Osteocyte (in vitro differentiated cells): Measurements from ENCODE around the gene GPATCH4. TPM values are rescaled to one million over a fixed set of nuclear protein-coding genes. Genes with fewer than 3 reads are reported as not detected.

Source experiments
- DNase-seq: peaks from one replicate; pipeline ENCODE4 v3.0.0; 2021; ENCODE audit warnings: mixed read lengths; ENCODE audit not compliant: unreplicated experiment; ENCODE audit errors: extremely low spot score
- H3K27ac Mint-ChIP-seq: one replicate; pipeline ENCODE4 v1.8.0; 2021; ENCODE audit warnings: mild to moderate bottlenecking, mixed read lengths; ENCODE audit not compliant: unreplicated experiment
- H3K27me3 Mint-ChIP-seq: one replicate; pipeline ENCODE4 v1.8.0; 2021; ENCODE audit warnings: mixed read lengths; ENCODE audit not compliant: unreplicated experiment
- H3K36me3 Mint-ChIP-seq: one replicate; pipeline ENCODE4 v1.8.0; 2021; ENCODE audit warnings: mixed read lengths; ENCODE audit not compliant: unreplicated experiment
- H3K4me1 Mint-ChIP-seq: one replicate; pipeline ENCODE4 v1.8.0; 2021; ENCODE audit warnings: mixed read lengths; ENCODE audit not compliant: unreplicated experiment
- H3K4me3 Mint-ChIP-seq: one replicate; pipeline ENCODE4 v1.8.0; 2021; ENCODE audit warnings: mild to moderate bottlenecking, moderate library complexity, mixed read lengths; ENCODE audit not compliant: unreplicated experiment
- H3K9me3 Mint-ChIP-seq: one replicate; pipeline ENCODE4 v1.8.0; 2021; ENCODE audit warnings: mixed read lengths; ENCODE audit not compliant: unreplicated experiment
- CTCF ChIP-seq: fragments of 200-600 bp; sonication (generic); IDR thresholded peaks from 2 replicates; pipeline ENCODE4 v1.5.0; 2021; ENCODE audit warnings: antibody characterized with exemption, mild to moderate bottlenecking, moderate library complexity
- total RNA-seq: library from RNA; stranded (reverse); gene quantifications from 2 replicates; pipeline ENCODE4 v1.2.1, GENCODE V29; 2021

Gene GPATCH4
- total RNA-seq, 1 donor from 2014 or later = 20.6 TPM

- DNase-seq = no peak
- H3K4me3 Mint-ChIP-seq = no peak overlapping the region
- no peak overlapping the region for H3K27ac Mint-ChIP-seq
- peaks cover 9% of the 10 kb centered on the region for H3K36me3 Mint-ChIP-seq
- H3K4me1 Mint-ChIP-seq = peaks cover 18% of the 10 kb centered on the region
- no peaks in the 10 kb centered on the region for H3K9me3 Mint-ChIP-seq
- H3K27me3 Mint-ChIP-seq = no peaks in the 10 kb centered on the region
- TF ChIP-seq CTCF = no peak
Measured at GRCh38 chr1:156596426-156596825, 4.9 kb downstream of the GPATCH4 start.

GRCh38 chr1:156595016-156595415 is 6.3 kb downstream of the GPATCH4 start:
- H3K4me1 Mint-ChIP-seq = peaks cover 11% of the 10 kb centered on the region
- no peak overlapping the region for H3K4me3 Mint-ChIP-seq
- no peak for DNase-seq
- H3K27me3 Mint-ChIP-seq = no peaks in the 10 kb centered on the region
- H3K36me3 Mint-ChIP-seq = peaks cover 9% of the 10 kb centered on the region
- H3K9me3 Mint-ChIP-seq = no peaks in the 10 kb centered on the region
- H3K27ac Mint-ChIP-seq = no peak overlapping the region
- no peak for TF ChIP-seq CTCF

- H3K27me3 Mint-ChIP-seq = no peaks in the 10 kb centered on the region
- no peak overlapping the region for H3K27ac Mint-ChIP-seq
- no peak for DNase-seq
- H3K4me1 Mint-ChIP-seq = peaks cover 11% of the 10 kb centered on the region
- no peaks in the 10 kb centered on the region for H3K9me3 Mint-ChIP-seq
- TF ChIP-seq CTCF = no peak
- no peak overlapping the region for H3K4me3 Mint-ChIP-seq
- peaks cover 9% of the 10 kb centered on the region for H3K36me3 Mint-ChIP-seq
Measured at GRCh38 chr1:156594190-156594589, 7.1 kb downstream of the GPATCH4 start.

GRCh38 chr1:156593661-156593989 is 7.7 kb downstream of the GPATCH4 start:
- H3K4me3 Mint-ChIP-seq = no peak overlapping the region
- DNase-seq = no peak
- peaks cover 9% of the 10 kb centered on the region for H3K36me3 Mint-ChIP-seq
- peaks cover under 1% of the 10 kb centered on the region for H3K27me3 Mint-ChIP-seq
- H3K9me3 Mint-ChIP-seq = no peaks in the 10 kb centered on the region
- no peak for TF ChIP-seq CTCF
- peaks cover 11% of the 10 kb centered on the region for H3K4me1 Mint-ChIP-seq
- H3K27ac Mint-ChIP-seq = no peak overlapping the region

DNA sequence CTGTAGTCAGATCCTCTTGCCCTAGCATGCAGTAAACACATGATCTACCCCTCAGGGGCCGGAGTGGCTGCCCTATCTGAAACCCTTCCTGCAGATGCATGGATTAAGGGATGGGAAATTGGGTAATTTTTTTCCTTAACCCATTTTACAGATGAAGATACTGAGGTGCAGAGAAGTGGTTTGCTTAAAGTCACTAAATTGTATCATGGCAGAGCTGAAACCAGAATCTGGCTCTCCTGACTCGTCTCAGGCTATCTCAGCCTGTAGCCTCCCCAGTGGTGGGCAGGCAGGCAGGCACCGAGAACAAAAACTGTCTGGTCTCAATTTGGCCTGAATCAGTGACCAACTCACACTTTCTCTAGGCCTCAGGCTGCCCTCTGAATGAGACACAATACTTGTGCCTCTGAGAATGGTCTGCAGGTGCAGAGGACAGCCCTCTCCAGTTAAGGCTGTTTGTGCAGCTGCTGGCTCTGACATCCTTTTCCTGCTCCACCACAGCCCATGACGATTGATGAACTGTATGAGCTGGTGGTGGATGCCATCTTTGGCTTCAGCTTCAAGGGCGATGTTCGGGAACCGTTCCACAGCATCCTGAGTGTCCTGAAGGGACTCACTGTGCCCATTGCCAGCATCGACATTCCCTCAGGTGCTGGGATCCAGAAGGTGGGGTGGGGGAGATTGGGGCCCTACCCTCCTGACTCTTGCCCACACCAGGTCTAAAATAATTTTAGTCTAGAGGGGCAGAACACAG is 8.2 kb downstream of the GPATCH4 start:
- peaks cover 9% of the 10 kb centered on the region for H3K36me3 Mint-ChIP-seq
- H3K27me3 Mint-ChIP-seq = peaks cover 2% of the 10 kb centered on the region
- no peak overlapping the region for H3K27ac Mint-ChIP-seq
- DNase-seq = no peak
- H3K4me3 Mint-ChIP-seq = peak overlapping the region; percentile 81
- TF ChIP-seq CTCF = no peak
- peaks cover 11% of the 10 kb centered on the region for H3K4me1 Mint-ChIP-seq
- H3K9me3 Mint-ChIP-seq = no peaks in the 10 kb centered on the region
